ENCODE data around the gene KCNRG. TPM values are rescaled to one million over a fixed set of nuclear protein-coding genes. Genes with fewer than 3 reads are reported as not detected.

Gene KCNRG
- total and polyA plus RNA-seq, 9 of the 15 experiments (the other 6 are each of a cell fraction or from before 2014, with no cell fraction given): 0.36 to 1.1 (median 0.53) TPM

GRCh38 chr13:49996161-49996915, 18.9 kb upstream of the KCNRG start (continued):
- TF ChIP-seq REST (IDR thresholded peaks at IDR 0.05; ENCODE audit: borderline replicate concordance) (no peak), REST (CRISPR knock-in tag; IDR thresholded peaks at IDR 0.05; ENCODE audit: low read depth) (0 out of 2 replicates have a peak, but pooled peaks have one; percentile 28), HDAC3 (IDR thresholded peaks at IDR 0.05; ENCODE audit: borderline replicate concordance, partially characterized antibody) (no peak), SRF (CRISPR knock-in tag; IDR thresholded peaks at IDR 0.05) (0 out of 4 replicates have a peak, but pooled peaks of 1 of the 2 experiments have one; percentile 21), SFPQ (IDR thresholded peaks at IDR 0.05; ENCODE audit: low read depth, low read length) (no peak), ZNF408 (CRISPR knock-in tag; IDR thresholded peaks at IDR 0.05; ENCODE audit: low read depth) (no peak), NR2C2 (CRISPR knock-in tag; IDR thresholded peaks at IDR 0.05) (no peak), NR2C2 (tag; IDR thresholded peaks at IDR 0.05) (peak; percentile 28; the same call in 1 of the 2 replicates), HNRNPK (IDR thresholded peaks at IDR 0.05; ENCODE audit: low read depth, low read length, poor library complexity, severe bottlenecking) (peak; percentile 76), PTTG1 (tag; IDR thresholded peaks at IDR 0.05; ENCODE audit: low read depth) (no peak), HNRNPLL (IDR thresholded peaks at IDR 0.05; ENCODE audit: low read depth, low read length, poor library complexity, severe bottlenecking) (peak; percentile 88), TCF3 (CRISPR knock-in tag; IDR thresholded peaks at IDR 0.05) (no peak), NFE2 (IDR thresholded peaks at IDR 0.05; ENCODE audit: low read depth) (no peak), RBBP5 (IDR thresholded peaks at IDR 0.05; ENCODE audit: borderline replicate concordance, insufficient read depth, low read length, poor library complexity, severe bottlenecking) (peak; percentile 54), FOXK1 (CRISPR knock-in tag; IDR thresholded peaks at IDR 0.05; ENCODE audit: borderline replicate concordance) (no peak), JUNB (CRISPR knock-in tag; conservative IDR thresholded peaks at IDR 0.05) (no peak), ZSCAN29 (IDR thresholded peaks at IDR 0.05) (no peak), TFAM (CRISPR knock-in tag; conservative IDR thresholded peaks at IDR 0.05) (no peak)
